ENCODE results near the gene SPINK8. TPM values are rescaled to one million over a fixed set of nuclear protein-coding genes. Genes with fewer than 3 reads are reported as not detected.

SPINK8 gene
- total and polyA plus RNA-seq, 2 of the 4 experiments (the other 2 are of a cell fraction), result not detected

DNA sequence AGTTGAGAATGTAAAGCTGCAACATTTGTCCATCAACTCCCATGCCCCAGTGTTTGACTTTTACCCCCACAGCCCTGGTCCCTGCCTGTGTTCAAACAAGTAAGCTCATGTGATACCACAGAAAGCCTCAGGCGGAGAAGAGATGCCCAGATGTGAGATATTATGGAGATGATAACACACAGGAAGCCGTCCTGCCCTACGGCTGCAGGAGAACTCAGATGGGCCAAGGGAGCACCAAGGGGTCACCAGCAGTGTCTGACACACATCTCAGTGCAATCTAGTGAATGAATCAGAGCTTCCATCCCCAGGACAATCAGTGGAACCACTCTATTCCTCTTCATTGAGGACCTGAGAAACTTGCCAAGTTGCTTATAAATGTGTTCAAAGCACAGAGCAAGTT lies 14.0 kb upstream of the SPINK8 start:
- H3K27ac ChIP-seq (ENCODE audit: insufficient read depth, low read length), result no peak overlapping the region
- dilution Hi-C loops (cut with HindIII; ENCODE audit: low sequenced_read_pairs, unreplicated experiment) (no loop called here), intact Hi-C loops (cut with micrococcal nuclease) (no loop called here), in situ Hi-C loops (cut with MboI; ENCODE audit: low sequenced_read_pairs) (no loop called here)
- H3K4me2 ChIP-seq (ENCODE audit: low read depth, low read length), result no peak overlapping the region
- H2AFZ ChIP-seq (replicated peaks; ENCODE audit: low read length, poor library complexity), result no peak overlapping the region
- H2BK120ac ChIP-seq (ENCODE audit: low read depth, low read length), result no peak overlapping the region
- WGBS, 2 experiments (ENCODE audit: extremely low coverage in 2 of 2, insufficient read length in 1 of 2), result no CpG with 5 or more reads among the region's 3 CpGs
- H4K5ac ChIP-seq (ENCODE audit: low read depth, low read length), result no peak overlapping the region
- no peak overlapping the region for H2BK15ac ChIP-seq (ENCODE audit: low read depth, low read length)
- ChIA-PET POLR2A (ENCODE audit: unreplicated experiment) (no interaction called here), CTCF (no interaction called here)
- H3K9me1 ChIP-seq (ENCODE audit: insufficient read depth, low read length), result no peaks in the 10 kb centered on the region
- no peaks in the 10 kb centered on the region for H3K79me1 ChIP-seq (ENCODE audit: low read depth in 1 of 2, low read length in 2 of 2)
- BruUV-seq (replicated peaks), result no TSS peak
- no peak overlapping the region for H2AK5ac ChIP-seq (ENCODE audit: low read depth, low read length)
- H3K9ac ChIP-seq (ENCODE audit: low read depth, low read length), result no peak overlapping the region
- no peak overlapping the region for H3K4me3 ChIP-seq (ENCODE audit: insufficient read depth, low read depth, low read length)
- no peak overlapping the region for H4K91ac ChIP-seq (ENCODE audit: insufficient read depth, low read depth, low read length)
- H2BK20ac ChIP-seq (ENCODE audit: low read depth, low read length), result no peak overlapping the region
- no peak overlapping the region for H4K8ac ChIP-seq (ENCODE audit: low read depth in 2 of 2, low read length in 2 of 2)
- no peak overlapping the region for H3K56ac ChIP-seq (ENCODE audit: extremely low read depth, insufficient read depth, low read length)
- H2AK9ac ChIP-seq (replicated peaks; ENCODE audit: low read depth, low read length, poor library complexity), result no peak overlapping the region
- no peak overlapping the region for H3K23ac ChIP-seq (ENCODE audit: low read depth, low read length)
- H3K14ac ChIP-seq (replicated peaks; ENCODE audit: low read depth, low read length), result no peak overlapping the region
- no peak overlapping the region for H3K18ac ChIP-seq (ENCODE audit: low read depth, low read length)
- no peak overlapping the region for H3K4ac ChIP-seq (ENCODE audit: low read depth, low read length)
- H2BK5ac ChIP-seq (ENCODE audit: low read depth, low read length, poor library complexity, severe bottlenecking), result no peak overlapping the region
- H3K27me3 ChIP-seq (ENCODE audit: control insufficient read depth, insufficient read depth, low read length), result peaks cover 12% of the 10 kb centered on the region
- TF ChIP-seq MAZ (IDR thresholded peaks at IDR 0.05; ENCODE audit: borderline replicate concordance, low read depth, low read length), result no peak
- TF ChIP-seq, protein P1, sequence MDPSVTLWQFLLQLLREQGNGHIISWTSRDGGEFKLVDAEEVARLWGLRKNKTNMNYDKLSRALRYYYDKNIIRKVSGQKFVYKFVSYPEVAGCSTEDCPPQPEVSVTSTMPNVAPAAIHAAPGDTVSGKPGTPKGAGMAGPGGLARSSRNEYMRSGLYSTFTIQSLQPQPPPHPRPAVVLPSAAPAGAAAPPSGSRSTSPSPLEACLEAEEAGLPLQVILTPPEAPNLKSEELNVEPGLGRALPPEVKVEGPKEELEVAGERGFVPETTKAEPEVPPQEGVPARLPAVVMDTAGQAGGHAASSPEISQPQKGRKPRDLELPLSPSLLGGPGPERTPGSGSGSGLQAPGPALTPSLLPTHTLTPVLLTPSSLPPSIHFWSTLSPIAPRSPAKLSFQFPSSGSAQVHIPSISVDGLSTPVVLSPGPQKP (IDR thresholded peaks at IDR 0.05; ENCODE audit: borderline replicate concordance, low read depth, low read length), result no peak
- no peak for TF ChIP-seq CHD1 (IDR thresholded peaks at IDR 0.05; ENCODE audit: low read depth, low read length)
- no peak for TF ChIP-seq MAFK (IDR thresholded peaks at IDR 0.05; ENCODE audit: low read depth, low read length)
- TF ChIP-seq FOS (IDR thresholded peaks at IDR 0.05; ENCODE audit: low read depth, low read length), result no peak
- TF ChIP-seq, protein P2, sequence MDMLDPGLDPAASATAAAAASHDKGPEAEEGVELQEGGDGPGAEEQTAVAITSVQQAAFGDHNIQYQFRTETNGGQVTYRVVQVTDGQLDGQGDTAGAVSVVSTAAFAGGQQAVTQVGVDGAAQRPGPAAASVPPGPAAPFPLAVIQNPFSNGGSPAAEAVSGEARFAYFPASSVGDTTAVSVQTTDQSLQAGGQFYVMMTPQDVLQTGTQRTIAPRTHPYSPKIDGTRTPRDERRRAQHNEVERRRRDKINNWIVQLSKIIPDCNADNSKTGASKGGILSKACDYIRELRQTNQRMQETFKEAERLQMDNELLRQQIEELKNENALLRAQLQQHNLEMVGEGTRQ (IDR thresholded peaks at IDR 0.05; ENCODE audit: low read depth, low read length), result no peak
- no peak for TF ChIP-seq POLR2A (IDR thresholded peaks at IDR 0.05; ENCODE audit: low read depth, low read length)
- no peak for TF ChIP-seq NFE2L2 (IDR thresholded peaks at IDR 0.05; ENCODE audit: low read depth, low read length)
- TF ChIP-seq CEBPB (IDR thresholded peaks at IDR 0.05; ENCODE audit: low read depth, low read length), result no peak
- no peak for TF ChIP-seq RFX5 (IDR thresholded peaks at IDR 0.05; ENCODE audit: low read depth, low read length)
- no peak for TF ChIP-seq BHLHE40 (IDR thresholded peaks at IDR 0.05; ENCODE audit: low read depth, low read length)
- TF ChIP-seq RAD21 (IDR thresholded peaks at IDR 0.05; ENCODE audit: low read length), result no peak
- H4K20me1 ChIP-seq (ENCODE audit: insufficient read depth, low read length), result no peaks in the 10 kb centered on the region
- no peaks in the 10 kb centered on the region for H3K36me3 ChIP-seq (ENCODE audit: control insufficient read depth, insufficient read depth, low read length)
- ATAC-seq (ENCODE audit: low read depth) (no peak), DNase-seq (no peak)
- no peaks in the 10 kb centered on the region for H3K4me1 ChIP-seq (ENCODE audit: control insufficient read depth, insufficient read depth, low read length)
- H3K9me3 ChIP-seq (ENCODE audit: control insufficient read depth, insufficient read depth, low read length), result no peaks in the 10 kb centered on the region
